C4-2B (cell line): ENCODE results near the gene ENPP3.

Experiments
- ZFX ChIP-seq: fragments of 450-650 bp; IDR thresholded peaks from 2 replicates; pipeline ENCODE4 v1.6.1; 2017
- TF ChIP-seq, protein P1 (sequence below): fragments of 450-650 bp; conservative IDR thresholded peaks from 2 replicates; pipeline ENCODE4 v1.5.1; 2017; ENCODE audit warnings: mild to moderate bottlenecking

- TF ChIP-seq, protein P1, sequence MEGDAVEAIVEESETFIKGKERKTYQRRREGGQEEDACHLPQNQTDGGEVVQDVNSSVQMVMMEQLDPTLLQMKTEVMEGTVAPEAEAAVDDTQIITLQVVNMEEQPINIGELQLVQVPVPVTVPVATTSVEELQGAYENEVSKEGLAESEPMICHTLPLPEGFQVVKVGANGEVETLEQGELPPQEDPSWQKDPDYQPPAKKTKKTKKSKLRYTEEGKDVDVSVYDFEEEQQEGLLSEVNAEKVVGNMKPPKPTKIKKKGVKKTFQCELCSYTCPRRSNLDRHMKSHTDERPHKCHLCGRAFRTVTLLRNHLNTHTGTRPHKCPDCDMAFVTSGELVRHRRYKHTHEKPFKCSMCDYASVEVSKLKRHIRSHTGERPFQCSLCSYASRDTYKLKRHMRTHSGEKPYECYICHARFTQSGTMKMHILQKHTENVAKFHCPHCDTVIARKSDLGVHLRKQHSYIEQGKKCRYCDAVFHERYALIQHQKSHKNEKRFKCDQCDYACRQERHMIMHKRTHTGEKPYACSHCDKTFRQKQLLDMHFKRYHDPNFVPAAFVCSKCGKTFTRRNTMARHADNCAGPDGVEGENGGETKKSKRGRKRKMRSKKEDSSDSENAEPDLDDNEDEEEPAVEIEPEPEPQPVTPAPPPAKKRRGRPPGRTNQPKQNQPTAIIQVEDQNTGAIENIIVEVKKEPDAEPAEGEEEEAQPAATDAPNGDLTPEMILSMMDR = peak; percentile 99
- TF ChIP-seq ZFX = peak; percentile 26; the same call in 1 of the 2 replicates
These were observed 9.1 kb upstream of the ENPP3 start, which contains the start of gene MED23 for GRCh38 chr6:131627724-131628682.
